GM19397 (cell line): Measurements from ENCODE around the gene PLCB4.
A peak's percentile ranks its signal among the peaks of the same experiment; 100 is the strongest.

Experiments used
- ATAC-seq: cut with Tn5 transposase; IDR thresholded peaks from one replicate; pipeline ENCODE4 v1.9.1; 2021; ENCODE audit warnings: mild to moderate bottlenecking, moderate library complexity; ENCODE audit not compliant: unreplicated experiment

The PLCB4 gene

GRCh38 chr20:9476637-9477036 is 407.8 kb downstream of the PLCB4 start:
- no peak for ATAC-seq

DNA sequence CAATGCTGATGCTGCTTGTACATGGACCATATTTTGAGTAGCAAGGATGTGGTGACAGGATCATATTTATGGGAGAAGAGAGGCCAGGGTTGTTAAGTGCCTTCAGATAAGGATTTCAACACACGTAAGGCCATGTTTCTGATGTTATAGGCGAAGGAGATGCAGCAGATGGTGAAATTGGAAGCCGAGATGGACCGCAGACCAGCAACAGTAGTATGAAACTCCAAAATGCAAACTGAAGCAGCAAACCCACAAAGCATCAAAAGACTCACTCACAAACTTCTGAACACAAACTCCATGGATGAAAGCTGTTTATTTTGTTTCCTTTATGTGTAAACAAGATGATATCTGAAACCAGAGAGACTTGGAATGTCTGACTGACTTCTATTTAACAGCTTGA is 409.9 kb downstream of the PLCB4 start:
- no peak for ATAC-seq

- no peak for ATAC-seq
Measured at GRCh38 chr20:9480066-9480465, 411.2 kb downstream of the PLCB4 start.

DNA sequence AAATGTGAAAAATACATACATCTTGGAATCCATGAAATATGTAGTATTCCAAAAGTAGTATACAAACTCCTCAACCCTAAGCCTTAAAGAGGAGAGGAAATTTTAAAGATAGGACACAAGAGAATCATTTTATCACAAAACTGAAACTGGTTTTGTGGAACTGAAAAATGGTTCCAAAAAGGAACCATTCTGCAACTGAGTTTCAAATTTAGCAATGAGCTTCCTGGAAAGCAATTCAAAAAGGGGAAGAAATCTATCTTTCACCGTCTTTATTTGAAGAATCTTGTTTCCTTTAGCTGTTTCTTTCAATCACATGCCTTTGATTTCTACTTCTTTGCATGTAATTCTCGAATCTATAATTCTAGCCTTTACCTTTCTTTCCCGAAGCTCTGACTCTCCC is 413.3 kb downstream of the PLCB4 start:
- no peak for ATAC-seq

DNA sequence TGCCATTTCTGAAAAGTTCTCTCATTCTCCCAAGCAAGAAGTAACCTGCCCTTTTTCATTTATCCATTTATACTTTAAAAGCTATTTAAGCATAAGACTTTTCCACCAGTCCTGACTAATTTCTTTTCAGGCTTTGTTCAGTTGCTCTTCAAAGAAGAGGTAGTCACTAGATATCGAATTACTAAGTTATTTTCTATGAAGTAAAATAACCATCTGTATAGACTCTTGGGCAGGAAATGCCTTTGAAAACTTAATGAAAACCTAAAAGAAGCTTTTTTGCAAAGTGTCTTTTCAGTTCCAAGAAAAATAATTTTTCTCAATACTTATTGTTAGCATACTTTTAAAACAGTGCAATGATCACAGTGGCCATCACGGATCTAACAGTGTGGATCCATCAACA is 414.2 kb downstream of the PLCB4 start:
- ATAC-seq = no peak

DNA sequence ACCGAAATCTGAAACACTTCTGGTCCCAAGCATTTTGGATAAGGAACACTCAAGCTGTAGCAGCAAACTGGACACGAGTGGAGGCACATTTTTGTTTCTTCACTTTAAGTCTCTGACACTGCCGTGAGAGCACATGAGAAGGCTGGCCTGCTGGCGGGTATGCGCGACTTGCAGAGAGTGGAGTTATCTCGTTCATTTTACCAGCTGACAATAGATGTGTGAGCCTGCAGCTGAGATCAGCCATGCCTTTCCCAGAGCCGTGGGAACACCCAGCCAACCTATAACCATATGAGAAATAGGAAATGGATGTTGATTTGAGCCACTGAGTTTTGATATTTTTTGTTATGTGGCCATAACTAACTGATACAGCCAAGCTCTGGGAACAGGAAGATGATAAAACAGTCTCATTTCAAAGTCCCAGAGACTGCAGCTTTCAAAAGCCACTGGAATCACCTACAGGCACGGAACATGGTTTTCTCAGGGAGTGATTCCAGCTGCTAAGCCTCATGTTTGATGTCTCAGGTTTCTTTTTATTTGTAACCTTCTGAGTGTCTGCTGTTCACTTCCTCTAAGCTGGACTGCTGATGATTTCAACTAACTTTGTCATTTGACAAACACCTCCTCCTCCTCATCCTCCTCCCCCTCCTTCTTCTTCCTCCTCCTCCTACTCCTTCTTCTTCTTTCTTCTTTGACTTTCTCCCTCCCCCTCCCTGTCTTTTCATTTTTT is 416.9 kb downstream of the PLCB4 start:
- no peak for ATAC-seq

DNA sequence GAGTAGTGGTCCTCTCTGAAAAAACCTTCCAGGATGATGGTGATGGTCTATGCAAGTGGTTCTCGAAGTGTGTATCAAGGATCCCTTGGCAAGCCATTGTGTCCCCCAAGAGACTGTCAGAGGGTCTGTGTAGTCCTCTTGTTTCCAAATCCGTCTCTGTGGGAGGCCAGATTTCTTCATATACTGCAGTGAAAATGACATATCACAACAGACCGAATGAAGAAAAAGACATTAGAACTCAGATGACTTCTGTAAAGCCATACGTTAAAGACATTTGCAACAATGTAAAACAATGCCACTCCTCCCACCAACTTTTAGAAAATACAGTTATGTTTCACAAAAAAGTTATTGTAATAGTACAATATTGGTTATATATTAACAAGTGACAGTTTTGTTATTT is 418.3 kb downstream of the PLCB4 start:
- no peak for ATAC-seq

- no peak for ATAC-seq
Measured at GRCh38 chr20:9488063-9488462, 419.2 kb downstream of the PLCB4 start.

DNA sequence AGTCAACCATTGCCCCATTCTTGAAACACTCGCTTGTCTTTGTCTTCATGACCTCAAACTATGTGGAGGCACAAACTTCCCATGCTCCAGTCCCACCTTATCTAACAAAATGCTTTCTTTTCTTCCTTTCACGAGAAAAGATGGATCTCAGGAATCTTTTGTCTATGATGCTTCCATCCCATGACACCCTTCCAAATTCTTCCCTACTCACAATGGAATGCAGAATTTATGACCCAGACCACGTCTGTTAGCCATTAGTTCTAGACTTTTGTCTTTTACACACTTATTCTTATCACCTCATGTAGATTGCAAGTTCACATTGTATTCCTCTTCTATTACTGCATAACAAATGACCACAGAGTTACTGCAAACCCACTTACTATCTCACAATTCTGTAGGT is 421.3 kb downstream of the PLCB4 start:
- ATAC-seq = no peak

- no peak for ATAC-seq
Measured at GRCh38 chr20:9490631-9491030, 421.7 kb downstream of the PLCB4 start.

GRCh38 chr20:9491324-9491723 is 422.4 kb downstream of the PLCB4 start:
- no peak for ATAC-seq

DNA sequence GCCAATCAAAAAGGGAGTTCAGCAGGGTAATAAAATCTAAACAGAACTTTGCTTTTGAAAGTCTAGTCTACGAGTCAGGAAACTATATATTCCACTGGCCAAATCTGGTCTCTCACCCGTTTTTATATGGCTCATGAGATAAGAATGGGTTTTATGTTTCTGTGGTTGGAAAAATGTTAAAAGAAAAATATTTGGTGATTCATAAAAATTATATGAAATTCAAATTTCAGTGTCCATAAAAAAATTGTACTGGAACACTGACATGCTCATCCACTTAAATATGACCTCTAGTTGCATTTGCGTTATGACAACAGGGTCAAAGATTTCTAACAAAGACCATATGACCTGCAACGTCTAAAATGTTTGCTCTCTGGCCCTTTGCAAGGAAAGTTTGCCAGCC is 423.2 kb downstream of the PLCB4 start:
- no peak for ATAC-seq

DNA sequence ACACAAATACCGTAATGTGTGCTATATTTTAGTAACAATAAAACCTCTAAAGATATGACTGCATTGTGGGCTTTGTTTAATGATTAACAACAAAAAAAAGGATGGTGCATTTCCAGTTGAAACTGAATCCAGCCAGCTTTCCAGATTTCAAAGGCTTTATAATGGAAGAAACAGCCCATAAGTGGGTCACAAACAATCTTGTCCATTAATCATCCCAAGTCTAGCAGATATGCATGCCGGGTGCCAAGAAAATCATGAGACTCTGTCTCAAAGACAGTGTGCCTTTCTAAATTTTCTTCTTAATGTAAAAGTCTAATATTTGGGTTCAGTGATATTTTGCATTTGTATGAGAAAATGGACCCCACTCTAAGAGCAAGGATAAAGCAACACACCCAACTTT is 424.9 kb downstream of the PLCB4 start:
- ATAC-seq = no peak

- ATAC-seq = no peak
Measured at GRCh38 chr20:9495701-9496100, 426.8 kb downstream of the PLCB4 start.

DNA sequence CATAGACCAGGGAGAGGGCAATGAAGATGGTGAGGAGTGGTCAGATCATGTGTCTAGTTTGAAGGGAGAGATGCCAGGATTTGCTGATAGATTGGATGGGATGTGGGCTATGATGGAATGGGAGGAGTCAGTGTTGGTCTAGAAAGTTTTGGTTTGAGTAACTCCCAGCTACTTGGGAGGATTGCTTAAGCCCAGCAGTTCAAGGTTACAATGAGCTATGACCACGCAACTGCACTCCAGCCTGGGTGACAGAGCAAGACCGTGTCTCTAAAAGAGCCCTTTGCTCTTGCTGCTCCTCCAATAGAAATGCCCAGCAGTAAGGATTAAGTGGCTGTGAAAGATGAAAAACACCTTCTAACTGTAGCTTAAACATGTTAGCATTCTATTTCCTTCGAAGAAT is 427.3 kb downstream of the PLCB4 start:
- ATAC-seq = no peak

- ATAC-seq = no peak
Measured at GRCh38 chr20:9498322-9498721, 429.4 kb downstream of the PLCB4 start.

DNA sequence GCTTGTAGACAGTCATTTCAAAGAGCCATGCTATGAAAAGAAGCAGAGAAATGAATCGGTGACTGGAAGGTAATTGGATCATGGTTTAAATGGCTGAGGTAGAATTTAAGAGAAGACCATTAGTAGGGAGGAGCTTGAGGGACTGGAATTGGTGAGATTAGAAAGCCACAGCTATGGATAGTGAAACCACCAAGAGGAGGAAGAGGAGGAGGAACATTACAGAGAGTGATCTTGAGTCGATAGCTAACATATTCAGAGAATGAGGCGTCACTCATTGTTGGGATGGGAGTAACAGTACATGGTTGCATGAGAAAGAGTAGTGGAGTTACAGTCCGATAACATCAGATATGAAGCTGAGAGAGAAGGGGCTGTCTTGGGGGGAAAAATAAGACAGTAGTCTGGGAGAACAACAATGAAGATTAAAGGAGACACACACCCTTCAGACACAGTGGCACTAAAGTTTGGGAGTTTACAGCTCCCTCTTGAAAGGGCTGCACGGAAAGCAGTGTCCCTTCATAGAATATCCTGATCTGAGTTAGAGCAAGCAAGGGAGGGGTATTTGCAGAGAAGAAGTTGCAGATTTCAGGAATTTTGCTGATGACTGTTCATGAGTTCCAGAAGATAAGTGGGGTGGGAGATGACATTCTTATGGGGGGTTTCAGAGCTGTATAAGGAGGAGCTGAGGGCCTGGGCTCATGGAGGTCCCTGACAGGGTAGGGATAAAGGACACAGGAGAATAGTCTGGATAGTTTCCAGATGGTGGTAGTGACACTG is 430.4 kb downstream of the PLCB4 start:
- no peak for ATAC-seq

DNA sequence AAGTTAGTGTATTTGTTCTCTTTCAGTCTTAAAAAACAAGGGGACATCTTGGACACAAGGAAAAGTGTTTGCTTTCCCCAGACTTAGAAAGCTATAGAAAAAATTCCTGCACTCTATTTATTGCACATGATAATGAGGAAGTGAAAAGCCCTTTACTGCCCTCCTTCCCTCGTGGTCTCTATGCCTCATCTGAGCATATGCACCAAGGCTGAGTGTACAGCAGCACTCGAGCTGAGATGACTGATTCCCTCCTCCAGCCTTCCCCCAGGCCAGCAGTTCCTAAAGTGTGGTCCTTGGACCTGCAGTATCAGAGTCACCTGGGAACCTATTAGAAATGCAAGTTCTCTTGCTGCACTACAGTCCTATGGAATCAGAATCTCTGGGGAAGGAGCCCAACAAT is 431.2 kb downstream of the PLCB4 start:
- peak; percentile 61 for ATAC-seq

DNA sequence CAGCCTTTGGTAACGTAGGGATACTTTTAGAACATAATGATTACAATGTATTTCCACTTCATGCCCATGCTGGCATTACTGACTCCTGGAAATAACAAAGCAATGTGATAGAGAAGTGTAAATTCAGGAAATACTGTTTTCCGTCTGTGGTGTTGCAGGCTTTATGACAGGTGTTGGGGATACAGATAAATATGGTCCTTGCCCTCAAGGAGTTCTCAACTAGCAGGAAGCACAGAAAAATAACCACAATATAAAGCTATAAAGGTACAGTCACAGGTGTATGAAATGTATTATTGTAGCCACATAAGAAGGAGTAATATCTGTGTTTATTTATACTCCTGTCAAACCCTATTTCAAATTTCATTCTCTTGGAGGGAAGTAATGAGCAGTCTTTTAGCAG is 432.6 kb downstream of the PLCB4 start:
- ATAC-seq = no peak

GRCh38 chr20:9503526-9504245 is 434.8 kb downstream of the PLCB4 start:
- no peak for ATAC-seq

DNA sequence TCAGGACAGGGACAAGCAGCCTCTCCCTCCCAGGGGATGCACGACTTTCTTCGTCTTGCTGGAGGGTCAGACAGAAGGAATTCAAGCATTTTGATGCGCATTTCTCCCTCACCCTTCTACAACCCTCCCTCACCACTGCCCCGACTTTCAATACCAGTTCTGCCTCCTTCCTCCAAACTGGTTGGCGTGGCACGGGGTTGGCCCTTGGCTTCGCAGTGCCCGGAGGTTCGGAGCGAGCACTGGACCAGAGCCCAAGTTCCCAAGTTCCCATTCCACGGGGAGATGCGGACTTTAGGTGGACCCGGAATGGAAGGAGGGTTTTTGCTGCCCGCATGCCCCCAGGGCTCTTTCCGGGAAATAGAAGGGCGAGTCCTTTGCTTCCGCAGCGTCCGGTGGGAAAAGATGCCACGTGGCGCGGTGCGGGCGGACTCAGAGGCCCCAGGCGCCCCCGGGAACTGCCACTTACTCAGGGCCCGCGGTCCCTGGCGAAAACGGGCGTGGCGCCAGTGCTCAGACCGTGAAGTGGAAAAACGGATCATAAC is 437.5 kb downstream of the PLCB4 start:
- ATAC-seq = no peak

DNA sequence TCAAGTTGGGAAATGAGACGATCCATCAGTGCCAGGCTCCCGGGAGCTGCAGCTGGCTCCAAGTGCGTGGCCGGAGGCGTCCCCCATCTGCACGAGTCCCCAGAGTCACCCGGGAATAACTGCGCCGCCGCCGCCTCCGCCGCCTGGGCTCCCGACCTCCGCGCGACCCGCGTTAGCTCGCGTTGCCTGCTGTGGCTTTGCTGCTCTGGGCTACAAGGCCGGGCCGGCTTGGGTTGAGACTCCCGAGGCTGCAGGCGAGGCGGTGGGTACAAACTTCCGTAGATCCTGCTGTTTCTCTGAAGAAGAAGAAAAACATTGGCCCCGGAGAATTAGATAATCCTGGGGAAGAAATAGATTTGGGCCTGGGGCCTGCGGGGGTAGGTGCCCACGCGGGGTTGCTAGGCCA is 438.1 kb downstream of the PLCB4 start:
- no peak for ATAC-seq
